NB4 (cell line): ENCODE data around the gene CDCP2.

Experiments used
- DNase-seq: peaks from one replicate; pipeline ENCODE4 v3.0.0; 2010; ENCODE audit warnings: low read depth
- H3K4me3 ChIP-seq: one replicate; pipeline ENCODE4 v1.5.1; 2011; ENCODE audit warnings: mild to moderate bottlenecking, low read depth, low read length, moderate library complexity
- CTCF ChIP-seq: IDR thresholded peaks from one replicate; pipeline ENCODE4 v1.5.1; 2012; ENCODE audit warnings: low read depth, low read length
- MAX ChIP-seq: IDR thresholded peaks from 2 replicates; pipeline ENCODE4 v1.6.1; 2011; ENCODE audit warnings: low read depth, low read length
- MYC ChIP-seq: IDR thresholded peaks from 2 replicates; pipeline ENCODE4 v1.6.1; 2011; ENCODE audit warnings: low read depth, low read length
- POLR2A ChIP-seq: IDR thresholded peaks from 2 replicates; pipeline ENCODE4 v1.6.1; 2011; ENCODE audit warnings: mild to moderate bottlenecking; ENCODE audit not compliant: insufficient read length; ENCODE audit errors: extremely low read depth

Gene CDCP2

GRCh38 chr1:54134295-54134694, 18.5 kb downstream of the CDCP2 start:
- no peak for DNase-seq
- TF ChIP-seq POLR2A (no peak), MYC (no peak), CTCF (no peak), MAX (no peak)
- no peak overlapping the region for H3K4me3 ChIP-seq

- no peak for DNase-seq
- no peak for TF ChIP-seq POLR2A
- TF ChIP-seq MAX = no peak
- TF ChIP-seq MYC = no peak
- no peak for TF ChIP-seq CTCF
- no peak overlapping the region for H3K4me3 ChIP-seq
Measured at GRCh38 chr1:54132495-54132894, 20.3 kb downstream of the CDCP2 start.

GRCh38 chr1:54131419-54131818, 21.4 kb downstream of the CDCP2 start:
- H3K4me3 ChIP-seq = no peak overlapping the region
- TF ChIP-seq POLR2A = no peak
- no peak for TF ChIP-seq CTCF
- no peak for TF ChIP-seq MAX
- no peak for TF ChIP-seq MYC
- DNase-seq = no peak

- no peak for TF ChIP-seq MYC
- TF ChIP-seq MAX = no peak
- no peak overlapping the region for H3K4me3 ChIP-seq
- DNase-seq = no peak
Measured at GRCh38 chr1:54129858-54130257, 22.9 kb downstream of the CDCP2 start.

- TF ChIP-seq MAX (no peak), CTCF (no peak), POLR2A (no peak)
- no peak overlapping the region for H3K4me3 ChIP-seq
- DNase-seq = no peak
Measured at GRCh38 chr1:54127594-54128300, 25.1 kb downstream of the CDCP2 start.

GRCh38 chr1:54126271-54126815, 26.5 kb downstream of the CDCP2 start:
- DNase-seq = no peak
- no peak for TF ChIP-seq POLR2A
- no peak for TF ChIP-seq MYC
- TF ChIP-seq MAX = no peak
- TF ChIP-seq CTCF = no peak
- H3K4me3 ChIP-seq = no peak overlapping the region
